ENCODE results near the gene PPP1R12A. TPM values are rescaled to one million over a fixed set of nuclear protein-coding genes. Genes with fewer than 3 reads are reported as not detected.
A peak's percentile ranks its signal among the peaks of the same experiment; 100 is the strongest.
"Not testable (repeated sequence)": the region's sequence is repeated elsewhere in the genome, so short reads cannot be mapped to it uniquely, and the experiment has no call there.

Gene PPP1R12A
- total and polyA plus RNA-seq, 10 donors: 14.4 to 141 (median 103) TPM

GRCh38 chr12:79822475-79822874, 112.4 kb downstream of the PPP1R12A start:
- TF ChIP-seq POLR2AphosphoS5 (IDR thresholded peaks at IDR 0.05) (no peak), CTCF (IDR thresholded peaks at IDR 0.05 in 8 of 11, conservative IDR thresholded peaks at IDR 0.05 in 3 of 11) (no peak), POLR2A (IDR thresholded peaks at IDR 0.05) (no peak)
- intact Hi-C loops (cut with DNase I; ENCODE audit: low total_unique reads): no loop called here
- H3K27me3 ChIP-seq (replicated peaks in 1 of 7): no peaks in the 10 kb centered on the region
- no peak overlapping the region for H3K4me3 ChIP-seq
- H3K4me1 ChIP-seq: peaks cover 0 to 39% (median 7%) of the 10 kb centered on the region in 6 donors
- no peak for DNase-seq
- H3K9me3 ChIP-seq: no peaks in the 10 kb centered on the region
- no peak overlapping the region for H3K27ac ChIP-seq
- H3K36me3 ChIP-seq: peaks cover 3 to 59% (median 25%) of the 10 kb centered on the region in 6 donors

GRCh38 chr12:79818856-79819255, 116.0 kb downstream of the PPP1R12A start:
- no peak for DNase-seq
- Histone ChIP-seq H3K27me3 (replicated peaks in 1 of 7) (no peaks in the 10 kb centered on the region), H3K36me3 (peaks cover 3 to 86% (median 32%) of the 10 kb centered on the region in 6 donors), H3K4me3 (no peak overlapping the region), H3K27ac (peak overlapping the region in 5 of 8 donors; percentile 5 to 28 (median 12)), H3K9me3 (no peaks in the 10 kb centered on the region), H3K4me1 (peaks cover 0 to 11% (median 0%) of the 10 kb centered on the region in 6 donors)
- intact Hi-C loops (cut with DNase I; ENCODE audit: low total_unique reads): no loop called here
- TF ChIP-seq POLR2A (IDR thresholded peaks at IDR 0.05) (no peak), CTCF (IDR thresholded peaks at IDR 0.05 in 8 of 11, conservative IDR thresholded peaks at IDR 0.05 in 3 of 11) (no peak), POLR2AphosphoS5 (IDR thresholded peaks at IDR 0.05) (no peak)
- 51 to 76% (median 56%) methylated on average over 3 of the region's 3 CpGs for WGBS, 5 donors

- H3K4me1 ChIP-seq; DNase-seq; H3K9me3 ChIP-seq; intact Hi-C loops (cut with DNase I; ENCODE audit: low total_unique reads); H3K4me3 ChIP-seq; H3K27me3 ChIP-seq (replicated peaks in 1 of 7): not testable (repeated sequence)
- WGBS, 5 donors: 85 to 98% (median 97%) methylated on average over 10 of the region's 10 CpGs
- Histone ChIP-seq H3K36me3 (peaks cover 0 to 100% (median 62%) of the 10 kb centered on the region in 6 donors), H3K27ac (peak overlapping the region in 1 of 8 donors; percentile 1)
Observed at GRCh38 chr12:79784366-79785065, 150.4 kb downstream of the PPP1R12A start.

GRCh38 chr12:79782172-79782900, 152.6 kb downstream of the PPP1R12A start:
- no peaks in the 10 kb centered on the region for H3K27me3 ChIP-seq (replicated peaks in 1 of 7)
- no peak overlapping the region for H3K4me3 ChIP-seq
- H3K27ac ChIP-seq: peak overlapping the region in 2 of 8 donors; percentile 10 to 27
- DNase-seq: no peak
- H3K4me1 ChIP-seq: peaks cover 0 to 5% (median 0%) of the 10 kb centered on the region in 6 donors
- TF ChIP-seq CTCF (IDR thresholded peaks at IDR 0.05 in 8 of 11, conservative IDR thresholded peaks at IDR 0.05 in 3 of 11) (no peak), POLR2AphosphoS5 (IDR thresholded peaks at IDR 0.05) (no peak), POLR2A (IDR thresholded peaks at IDR 0.05) (no peak)
- H3K36me3 ChIP-seq: peaks cover 0 to 100% (median 56%) of the 10 kb centered on the region in 6 donors
- intact Hi-C loops (cut with DNase I; ENCODE audit: low total_unique reads): no loop called here
- no peaks in the 10 kb centered on the region for H3K9me3 ChIP-seq
